ENCODE data around the gene ZNF705A.
"Not testable (repeated sequence)": the region's sequence is repeated elsewhere in the genome, so short reads cannot be mapped to it uniquely, and the experiment has no call there.

The ZNF705A gene

DNA sequence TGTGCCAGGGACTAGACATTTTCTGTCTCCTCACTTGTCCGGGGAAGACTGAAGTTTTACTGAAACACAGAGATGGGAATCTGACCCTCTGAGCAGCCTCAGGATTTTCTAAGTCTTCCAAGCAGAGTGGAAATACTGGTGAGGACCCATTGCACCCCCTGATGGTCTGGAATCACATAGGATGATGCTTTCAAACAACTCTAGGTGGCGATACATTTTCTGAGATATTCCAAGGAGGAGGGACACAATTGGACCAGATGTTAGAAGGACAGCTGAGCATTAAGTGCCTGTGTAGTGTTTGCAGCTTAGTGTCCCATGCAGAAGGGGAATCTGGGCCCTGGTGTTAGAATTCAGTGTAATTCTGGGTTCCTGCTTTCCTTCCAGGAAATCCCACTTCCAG is 31.3 kb downstream of the ZNF705A start:
- DNase-seq = not testable (repeated sequence)

DNA sequence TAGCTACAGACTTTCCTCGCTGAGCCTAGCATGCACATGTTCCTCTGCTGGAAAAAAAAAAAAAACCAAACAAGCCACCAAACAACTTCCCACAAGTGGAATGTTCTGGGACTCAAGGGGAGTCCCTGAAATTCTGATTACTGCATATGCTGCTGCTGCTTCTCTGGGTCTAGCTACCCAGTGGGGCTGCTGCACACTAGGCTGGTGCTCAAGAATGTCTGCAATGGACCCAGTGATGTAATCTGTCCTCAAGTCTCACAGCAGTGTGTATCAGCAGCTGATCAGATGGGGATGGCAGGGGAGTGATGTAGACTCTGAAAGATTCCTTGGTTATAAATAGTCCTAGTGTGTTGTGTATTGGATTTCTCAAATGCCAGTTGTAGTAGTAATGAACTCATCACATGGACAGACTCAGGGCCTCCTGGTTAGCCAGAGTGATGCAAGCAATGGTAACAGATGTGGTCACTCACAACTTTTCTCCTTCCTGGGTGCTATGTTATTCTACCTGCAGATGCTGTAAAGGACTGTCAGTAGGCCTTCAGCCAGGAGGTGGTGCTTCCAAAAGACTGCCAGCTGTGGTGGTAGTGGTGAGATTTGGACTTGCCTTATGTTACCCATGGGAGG is 41.0 kb downstream of the ZNF705A start:
- peak in 3 of 4 experiments; percentile 6 to 33 (median 22) for DNase-seq

DNA sequence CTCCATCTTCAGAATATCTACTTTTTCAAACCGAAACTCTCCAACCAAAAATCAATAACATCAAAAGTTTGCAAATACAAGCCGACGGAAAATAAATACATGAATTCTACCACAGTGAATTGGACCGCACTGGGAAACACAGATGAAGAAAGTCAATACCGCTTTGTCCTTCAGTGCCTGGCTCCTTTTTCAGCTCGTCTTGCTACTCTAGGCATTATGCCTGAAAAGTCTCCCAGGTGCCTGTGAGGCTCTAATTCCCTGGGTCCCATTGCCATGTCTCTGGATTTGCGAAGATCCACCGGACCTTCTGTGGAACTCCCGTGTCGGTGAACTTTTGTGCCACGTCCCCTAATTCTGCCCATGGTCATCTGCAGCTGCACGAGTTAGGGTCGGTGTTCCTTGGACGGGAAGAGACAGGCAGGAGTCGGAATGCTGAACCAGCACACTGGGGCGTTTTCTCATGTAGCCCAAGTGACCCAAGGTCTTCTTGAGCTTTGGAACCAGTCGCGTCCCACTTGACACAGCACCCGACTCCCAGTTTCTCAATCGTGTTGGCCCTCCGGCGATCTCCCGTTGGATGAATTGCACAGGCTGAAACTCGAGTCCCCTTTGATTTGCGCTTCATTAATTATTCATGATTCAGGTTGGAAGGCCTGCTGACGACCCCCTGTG is 62.0 kb downstream of the ZNF705A start:
- DNase-seq = not testable (repeated sequence)

DNA sequence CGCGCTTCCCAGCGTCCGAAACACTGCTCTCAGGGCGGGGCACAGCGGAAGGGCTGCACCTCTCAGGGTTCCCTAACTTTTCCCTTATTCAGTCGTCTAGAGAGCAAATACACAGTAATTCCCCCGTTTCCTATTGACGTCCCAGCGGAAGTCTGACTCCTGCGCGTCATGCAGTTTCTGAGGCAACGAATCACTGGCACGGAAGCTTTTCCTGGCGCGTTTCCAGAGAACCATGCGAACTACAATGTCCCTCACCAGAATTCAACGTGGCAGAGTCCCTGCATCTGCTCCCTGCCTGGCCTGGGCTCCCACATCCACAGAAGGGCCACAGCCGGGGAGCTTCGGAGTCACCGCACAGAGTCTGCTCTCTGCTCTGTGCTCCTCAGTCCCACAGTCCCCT is 64.6 kb downstream of the ZNF705A start:
- not testable (repeated sequence) for DNase-seq

- DNase-seq = not testable (repeated sequence)
Observed at GRCh38 chr12:8221844-8222243, 65.0 kb downstream of the ZNF705A start.

GRCh38 chr12:8222303-8222702 is 65.5 kb downstream of the ZNF705A start:
- DNase-seq = not testable (repeated sequence)

DNA sequence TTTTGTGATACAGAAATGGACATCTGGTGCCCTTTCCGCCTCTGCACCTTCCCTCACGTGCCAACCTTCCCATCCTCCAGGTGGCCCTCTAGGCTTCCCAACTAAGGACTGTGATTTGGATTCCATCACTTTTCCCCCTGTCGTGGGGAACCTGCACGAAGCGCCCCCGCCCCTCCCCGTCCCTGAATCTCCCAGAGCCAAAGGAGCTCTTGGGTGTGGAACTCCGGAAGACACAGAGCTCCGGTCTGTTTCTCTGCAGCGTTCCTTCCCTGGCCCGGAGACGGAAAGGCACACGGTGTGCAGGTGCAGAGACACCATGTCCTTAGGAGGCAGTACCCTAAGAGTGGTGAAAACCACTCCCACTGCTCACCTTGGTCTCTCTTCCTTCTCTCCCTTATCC is 66.8 kb downstream of the ZNF705A start:
- not testable (repeated sequence) for DNase-seq

GRCh38 chr12:8224782-8225181 is 68.0 kb downstream of the ZNF705A start:
- DNase-seq = not testable (repeated sequence)

DNA sequence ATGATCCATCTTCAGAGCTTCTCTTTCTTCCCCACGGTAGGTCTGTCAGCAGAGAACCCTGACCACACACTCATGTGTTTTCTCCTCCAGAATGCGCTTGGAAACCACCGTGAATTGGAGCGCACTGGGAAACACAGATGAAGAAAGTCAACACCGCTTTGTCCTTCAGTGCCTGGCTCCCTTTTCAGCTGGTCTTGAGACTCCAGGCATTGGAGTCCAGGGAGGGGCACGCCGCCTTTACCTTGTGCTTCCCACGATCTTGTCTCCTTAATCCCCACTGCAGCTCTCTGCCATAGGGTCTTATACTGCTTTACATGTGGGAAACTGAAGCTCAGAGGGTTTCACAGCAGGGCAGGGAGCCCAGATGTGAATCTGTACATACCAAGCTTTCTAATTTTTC is 69.5 kb downstream of the ZNF705A start:
- no peak for DNase-seq

GRCh38 chr12:8226992-8227731 is 70.3 kb downstream of the ZNF705A start, which contains the start of gene FAM90A1:
Gene FAM90A1 (minus strand): TSS chr12:8227618. CDS start chr12:8224832, 2,786 bp downstream.
- peak in 3 of 4 experiments; percentile 41 to 57 (median 45) for DNase-seq

DNA sequence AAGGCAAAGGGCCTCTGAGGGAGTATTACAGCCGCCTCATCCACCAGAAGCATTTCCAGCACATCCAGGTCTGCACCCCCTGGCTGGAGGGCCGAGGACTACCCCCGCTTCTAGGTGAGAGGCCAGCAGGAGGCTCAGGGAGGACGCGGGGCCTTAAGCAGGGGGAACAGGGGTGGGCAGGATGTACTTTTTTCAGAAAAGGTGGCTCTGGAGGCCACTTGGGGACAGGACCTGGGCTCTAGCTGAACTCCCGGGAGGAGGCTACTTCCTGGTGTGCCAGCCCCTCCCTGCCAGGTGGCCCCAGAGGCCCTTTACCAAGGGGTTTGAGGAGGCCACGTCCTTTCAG is 70.9 kb downstream of the ZNF705A start:
- not testable (repeated sequence) for DNase-seq

- DNase-seq = not testable (repeated sequence)
Observed at GRCh38 chr12:8228607-8229006, 71.8 kb downstream of the ZNF705A start.

DNA sequence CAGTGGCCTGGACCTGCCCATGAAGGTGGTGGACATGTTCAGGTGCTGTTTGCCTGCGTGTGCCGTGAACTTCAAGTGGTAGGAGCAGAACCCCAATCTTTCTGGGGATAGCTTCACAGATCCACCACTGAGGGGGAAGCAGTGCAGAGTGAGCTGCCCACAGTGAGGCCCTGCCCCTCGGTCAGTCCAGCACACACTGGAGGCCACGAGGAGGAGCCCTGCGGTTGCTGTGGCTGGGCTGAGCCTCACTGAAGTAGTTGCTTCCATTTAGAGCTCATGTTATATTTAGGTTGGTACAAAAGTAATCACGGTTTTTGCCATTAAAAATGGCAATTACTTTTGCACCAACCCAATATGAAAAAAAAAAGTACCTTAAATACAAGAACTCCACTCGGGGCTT is 72.7 kb downstream of the ZNF705A start:
- peak in 1 of 4 experiments; percentile 30 for DNase-seq

Data from suppressor macrophage (primary cell).